Iris pigment epithelial cell (primary cell): ENCODE measurements around the gene MOGAT2.
"Not testable (repeated sequence)": the region's sequence is repeated elsewhere in the genome, so short reads cannot be mapped to it uniquely, and the experiment has no call there.

Experiments
- DNase-seq: peaks from one replicate; pipeline ENCODE4 v3.0.0-alpha.2; 2011; ENCODE audit warnings: low read depth

The MOGAT2 gene

DNA sequence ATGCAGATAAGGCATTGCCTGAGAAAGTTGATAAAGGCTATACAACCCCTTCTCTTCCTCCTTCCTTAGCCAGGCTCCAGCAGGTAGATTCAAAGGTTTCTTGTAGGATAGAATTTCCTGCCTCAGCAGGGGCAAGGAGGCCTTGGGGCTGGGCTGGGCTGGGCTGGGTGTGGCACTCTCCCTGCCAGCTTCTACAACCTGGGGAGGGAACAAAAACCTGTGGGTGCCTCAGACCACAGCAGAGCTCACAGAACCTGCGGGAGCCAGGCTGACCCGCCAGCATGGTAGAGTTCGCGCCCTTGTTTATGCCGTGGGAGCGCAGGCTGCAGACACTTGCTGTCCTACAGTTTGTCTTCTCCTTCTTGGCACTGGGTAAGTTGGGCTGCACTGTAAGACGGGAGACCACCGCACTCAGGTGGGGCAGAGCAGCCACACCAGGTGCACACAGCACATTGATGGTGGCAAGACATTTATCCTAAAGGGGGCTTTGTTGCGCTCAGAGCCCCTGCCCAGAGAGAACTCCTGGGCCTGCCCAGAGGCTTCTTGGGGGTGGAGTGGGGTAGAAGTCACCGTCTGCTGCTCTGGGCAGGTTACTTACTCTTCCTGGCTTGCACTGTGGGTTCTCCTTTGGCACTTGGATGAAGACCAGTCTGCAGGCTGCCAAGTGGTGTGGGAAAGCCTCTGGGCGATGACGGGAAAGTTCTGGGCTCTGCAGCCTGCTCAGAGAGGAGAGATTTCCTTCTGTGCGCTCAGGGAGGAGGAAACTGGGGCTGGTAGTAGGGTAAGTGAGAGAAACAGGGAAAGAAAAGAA is at the start of gene MOGAT2:
Gene MOGAT2 (plus strand): TSS at position 231 of the 811 bp plus-strand sequence. CDS start 51 bp downstream, at position 282.
- no peak for DNase-seq

DNA sequence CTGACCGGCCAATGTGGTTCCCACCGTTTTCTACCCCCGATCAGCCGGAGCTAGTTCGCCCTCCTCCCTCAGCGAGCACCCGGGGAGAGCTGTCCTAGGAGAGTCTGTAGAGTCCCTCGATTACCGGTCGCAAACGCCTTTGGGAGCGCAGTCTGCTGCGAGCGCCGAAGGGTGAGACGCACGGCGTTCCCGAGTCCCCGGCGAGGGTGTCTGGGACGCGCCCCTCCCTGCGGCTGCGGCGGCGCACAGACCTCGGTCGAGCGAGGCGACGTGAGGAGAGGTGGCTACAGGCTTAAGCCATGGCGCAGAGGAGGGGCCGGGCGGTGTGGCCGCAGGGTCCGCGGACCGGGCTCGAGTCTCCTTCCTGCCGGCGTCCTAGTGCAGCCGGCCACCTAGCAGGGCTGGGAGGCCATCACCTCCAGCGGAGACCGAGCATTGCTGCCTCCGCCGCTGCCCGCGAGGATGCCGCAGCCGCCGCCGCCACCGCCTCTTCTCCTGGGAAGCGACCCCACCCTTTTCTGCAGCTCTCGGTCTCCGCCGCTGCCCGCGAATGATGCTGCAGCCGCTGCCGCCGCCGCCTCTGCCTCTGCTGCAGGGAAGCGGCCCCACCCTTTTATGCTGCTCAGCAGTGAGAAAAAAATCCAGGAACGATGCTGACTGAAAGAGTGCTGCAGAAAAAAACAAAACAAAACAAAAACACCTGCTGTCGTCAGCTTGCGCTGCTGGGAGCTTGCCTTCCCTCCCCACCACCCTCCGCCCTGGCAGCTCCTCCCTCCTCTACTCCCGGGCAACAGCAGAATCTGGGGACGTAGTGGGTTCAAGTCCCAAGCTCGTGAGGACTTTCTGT is 49.0 kb upstream of the MOGAT2 start, which contains the start of gene MAP6:
Gene MAP6 (minus strand): TSS at position 588 of the 847 bp plus-strand sequence. CDS start 669 bp downstream, outside the sequence.
- DNase-seq = peak; percentile 6

DNA sequence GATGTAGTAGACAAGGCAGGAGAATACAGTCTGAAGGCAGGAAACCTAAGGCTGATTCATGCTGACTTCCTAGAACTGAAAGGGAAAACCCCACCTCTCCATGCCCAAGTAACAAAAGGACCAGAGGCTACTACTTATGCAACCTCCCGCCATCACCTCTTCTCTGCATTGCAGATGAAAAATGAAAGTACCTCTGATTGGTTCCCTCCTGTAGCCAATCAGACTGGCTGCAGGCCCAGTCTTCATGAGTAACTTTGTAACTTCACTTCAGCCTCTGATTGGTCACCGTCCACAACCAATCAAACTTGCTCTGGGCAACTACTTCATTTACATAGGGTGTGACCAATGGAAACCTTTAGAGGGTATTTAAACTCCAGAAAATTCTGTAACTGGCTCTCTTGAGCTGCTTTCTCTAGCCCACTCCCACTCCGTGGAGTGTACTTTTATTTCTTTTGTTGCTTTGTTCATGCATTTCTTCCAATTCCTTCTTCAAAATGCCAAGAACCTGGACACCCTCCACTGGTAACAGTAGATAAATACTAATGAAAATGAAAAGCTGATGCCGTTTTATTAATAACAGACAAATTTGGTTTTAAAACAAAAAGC is 43.6 kb upstream of the MOGAT2 start:
- DNase-seq = peak; percentile 81

DNA sequence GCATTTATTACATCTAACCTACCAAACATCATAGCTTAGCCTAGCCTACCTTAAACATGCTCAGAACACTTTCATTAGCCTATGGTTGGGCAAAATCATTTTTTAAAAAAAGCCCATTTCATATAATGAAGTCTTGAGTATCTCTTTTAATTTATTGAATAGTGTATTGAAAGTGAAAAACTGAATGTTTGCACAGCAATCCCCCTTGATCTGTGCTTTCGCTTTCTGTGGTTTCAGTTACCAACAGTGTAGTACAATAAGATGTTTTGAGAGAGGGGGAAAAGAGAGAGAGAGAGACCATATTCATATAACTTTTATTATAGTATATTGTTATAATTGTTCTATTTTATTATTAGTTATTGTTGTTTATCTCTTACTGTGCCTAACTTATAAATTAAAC is 40.4 kb upstream of the MOGAT2 start:
- no peak for DNase-seq

DNA sequence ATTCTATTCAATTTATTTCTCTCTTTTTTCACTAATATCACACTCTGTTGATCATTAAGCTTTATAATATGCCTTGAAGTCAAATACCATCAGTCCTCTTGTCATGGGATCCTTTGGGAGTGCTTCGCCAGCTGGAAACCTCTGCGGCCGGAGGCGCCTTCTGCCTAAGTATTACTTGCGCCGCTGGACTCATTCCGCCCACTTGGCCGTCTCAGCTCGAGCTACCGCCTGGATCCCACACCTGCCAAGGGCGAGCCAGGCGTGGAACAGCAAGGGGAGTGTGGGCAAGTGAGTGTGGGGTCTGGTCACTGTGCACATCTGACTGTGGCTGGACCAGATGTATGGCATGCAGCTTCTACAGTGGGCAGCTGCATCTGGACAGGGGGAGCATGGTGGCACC is 39.7 kb upstream of the MOGAT2 start:
- DNase-seq = no peak

DNA sequence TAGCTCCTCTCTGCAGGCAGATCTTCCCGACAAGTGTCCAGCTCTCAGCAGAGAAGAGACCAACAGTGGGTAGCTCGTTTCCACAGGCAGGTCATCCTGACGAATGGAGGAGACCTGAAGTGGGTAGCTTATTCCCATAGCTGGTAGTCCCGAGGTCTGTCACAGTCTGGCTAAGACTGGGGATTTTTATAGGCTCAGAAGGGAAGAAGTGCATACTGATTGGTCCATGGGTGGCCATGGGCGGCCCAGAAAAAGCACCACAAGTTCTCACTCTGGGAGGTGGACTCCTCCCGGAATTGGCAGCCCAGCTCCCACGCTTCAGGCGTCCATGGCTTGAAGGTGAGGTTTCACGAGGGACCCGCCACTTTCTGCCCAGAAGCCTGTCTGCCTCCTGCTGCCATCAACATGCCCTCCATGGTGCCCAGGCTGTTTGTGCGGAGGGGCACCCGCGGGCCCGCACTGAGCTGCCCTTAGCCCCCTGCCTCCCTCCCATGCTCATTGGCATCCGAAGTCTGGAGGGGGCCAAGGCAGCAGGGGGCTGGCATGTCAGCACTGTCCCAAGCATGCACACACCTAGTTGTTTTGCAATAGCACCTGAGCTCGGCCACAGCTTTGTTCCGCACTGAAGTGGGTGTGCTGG is 38.9 kb upstream of the MOGAT2 start:
- no peak for DNase-seq

DNA sequence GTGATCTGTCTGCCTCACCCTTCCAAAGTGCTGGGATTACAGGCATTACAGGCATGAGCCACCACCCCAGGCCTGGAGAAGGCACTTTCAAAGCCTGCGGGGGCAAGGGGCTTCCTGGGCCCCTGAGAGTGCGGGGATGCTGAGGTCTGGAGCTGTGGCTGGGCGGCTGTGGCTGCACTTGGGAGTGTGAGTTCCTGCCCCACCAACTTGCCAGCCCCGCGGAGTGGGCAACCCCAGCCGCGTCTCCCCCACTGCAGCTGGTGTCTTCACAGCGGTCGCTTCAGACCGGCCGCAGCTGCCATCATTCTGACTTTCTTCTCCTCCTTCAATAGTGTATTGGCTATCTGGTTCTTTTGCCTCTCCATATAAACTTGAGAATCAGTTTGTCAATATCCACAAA is 38.1 kb upstream of the MOGAT2 start:
- no peak for DNase-seq

DNA sequence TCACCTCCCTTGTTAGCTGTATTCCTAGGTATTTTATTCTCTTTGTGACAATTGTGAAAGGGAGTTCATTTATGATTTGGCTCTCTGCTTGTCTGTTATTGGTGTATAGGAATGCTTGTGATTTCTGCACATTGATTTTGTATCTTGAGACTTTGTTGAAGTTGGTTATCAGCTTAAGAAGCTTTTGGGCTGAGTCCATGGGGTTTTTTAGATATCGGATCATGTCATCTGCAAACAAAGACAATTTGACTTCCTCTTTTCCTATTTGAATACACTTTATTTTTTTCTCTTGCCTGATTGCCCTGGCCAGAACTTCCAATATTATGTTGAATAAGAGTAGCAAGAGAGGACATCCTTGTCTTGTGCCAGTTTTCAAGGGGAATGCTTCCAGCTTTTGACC is 33.8 kb upstream of the MOGAT2 start:
- DNase-seq = not testable (repeated sequence)

DNA sequence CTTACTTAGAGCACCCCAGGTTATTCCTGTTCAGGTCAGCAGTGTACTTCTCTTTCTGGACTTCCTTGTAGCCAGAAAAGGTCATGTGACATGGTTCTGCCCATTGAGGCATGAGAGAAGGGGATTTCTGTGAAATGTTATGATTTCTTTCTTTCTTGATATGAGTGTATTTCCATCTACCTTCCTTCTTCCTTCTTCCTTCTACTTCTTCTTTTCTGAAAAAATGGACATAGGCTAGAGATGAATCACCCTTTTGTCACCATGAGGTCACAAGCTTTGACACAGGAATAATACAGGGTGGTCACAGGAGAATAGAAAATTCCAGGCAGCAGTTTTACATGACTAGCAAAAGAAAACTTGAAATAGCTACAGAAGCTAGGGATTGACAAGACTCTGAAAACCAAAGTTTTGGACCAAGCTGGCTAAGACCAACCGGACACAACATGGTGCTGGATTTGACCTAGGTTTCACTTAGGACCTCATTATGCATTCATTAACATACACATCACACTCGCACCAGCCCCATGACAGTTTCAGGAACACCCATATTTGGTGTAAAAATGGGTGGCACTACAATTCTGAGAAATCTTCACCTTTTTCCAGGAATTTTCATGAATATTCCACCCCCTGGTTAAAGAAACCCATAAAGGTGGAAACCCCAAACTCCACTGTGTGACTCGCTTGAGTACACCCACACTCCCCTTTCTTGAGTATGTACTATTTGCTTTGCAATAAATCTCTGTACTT is 27.6 kb upstream of the MOGAT2 start:
- no peak for DNase-seq

DNA sequence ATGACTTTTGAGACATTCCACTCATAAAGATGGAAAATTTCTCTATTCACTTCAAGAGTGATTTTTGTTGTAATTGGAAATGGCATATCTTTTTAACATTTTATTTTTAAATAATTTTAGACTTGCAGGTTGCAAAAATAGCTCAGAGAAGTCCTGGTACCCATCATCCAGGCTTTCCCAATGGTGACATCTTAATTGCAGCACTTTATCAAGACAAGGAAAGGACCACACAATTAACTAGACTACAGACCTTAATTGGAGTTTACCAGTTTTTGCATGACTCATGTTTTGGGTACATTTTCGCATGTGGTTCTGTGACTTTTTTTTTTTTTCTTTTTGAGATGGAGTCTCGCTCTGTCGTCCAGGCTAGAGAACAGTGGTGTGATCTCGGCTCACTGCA is 25.8 kb upstream of the MOGAT2 start:
- no peak for DNase-seq

DNA sequence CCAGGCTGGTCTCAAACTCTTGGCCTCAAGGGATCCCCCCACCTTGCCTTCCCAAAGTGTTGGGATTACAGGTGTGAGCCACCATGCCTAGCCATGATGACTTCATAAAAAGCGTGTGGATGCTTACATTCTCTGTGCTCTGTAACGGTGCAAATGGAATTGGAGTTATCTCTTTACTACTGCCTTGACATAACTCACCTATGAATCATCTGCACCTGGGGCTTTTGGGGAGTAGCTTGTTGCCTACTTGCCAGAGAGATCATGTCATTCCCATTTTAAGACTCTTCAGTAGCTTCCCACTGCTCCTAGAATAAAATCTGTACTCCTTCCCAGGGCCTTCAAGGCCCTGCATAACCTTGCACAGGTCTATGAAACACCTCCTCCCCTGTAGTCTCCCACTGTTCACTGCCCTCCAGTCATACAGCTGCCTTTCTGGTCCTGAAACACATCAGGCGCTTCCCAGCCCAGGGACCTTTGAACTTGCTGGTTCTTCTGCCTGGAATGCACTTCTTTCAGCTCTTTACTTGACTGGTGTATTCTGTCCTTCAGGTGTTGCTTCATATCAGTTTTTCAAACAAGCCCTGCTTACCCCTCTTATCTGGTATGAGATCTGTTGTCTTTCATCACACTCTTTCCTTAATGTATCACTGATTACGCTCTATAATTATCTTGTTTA is 19.6 kb upstream of the MOGAT2 start:
- no peak for DNase-seq

DNA sequence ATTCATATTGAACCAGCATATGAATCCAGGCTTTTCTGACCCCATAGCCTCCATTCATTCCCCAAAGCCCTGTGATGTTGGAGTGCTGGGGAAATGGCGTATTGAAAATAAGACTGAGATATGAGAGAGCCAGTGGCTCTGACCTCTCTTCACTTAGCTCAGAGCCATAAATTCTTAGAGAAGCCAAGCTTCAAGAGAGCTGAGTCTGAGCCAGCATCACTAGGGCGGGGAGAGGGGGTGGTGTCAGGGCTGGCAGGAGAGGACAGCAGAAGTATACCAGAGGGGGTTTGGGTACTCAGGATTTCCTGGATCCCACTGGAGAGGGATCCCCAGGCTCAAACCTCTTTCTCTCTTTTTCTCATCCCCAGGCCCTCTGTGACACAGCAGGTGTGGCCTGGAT is 16.7 kb upstream of the MOGAT2 start:
- DNase-seq = no peak

DNA sequence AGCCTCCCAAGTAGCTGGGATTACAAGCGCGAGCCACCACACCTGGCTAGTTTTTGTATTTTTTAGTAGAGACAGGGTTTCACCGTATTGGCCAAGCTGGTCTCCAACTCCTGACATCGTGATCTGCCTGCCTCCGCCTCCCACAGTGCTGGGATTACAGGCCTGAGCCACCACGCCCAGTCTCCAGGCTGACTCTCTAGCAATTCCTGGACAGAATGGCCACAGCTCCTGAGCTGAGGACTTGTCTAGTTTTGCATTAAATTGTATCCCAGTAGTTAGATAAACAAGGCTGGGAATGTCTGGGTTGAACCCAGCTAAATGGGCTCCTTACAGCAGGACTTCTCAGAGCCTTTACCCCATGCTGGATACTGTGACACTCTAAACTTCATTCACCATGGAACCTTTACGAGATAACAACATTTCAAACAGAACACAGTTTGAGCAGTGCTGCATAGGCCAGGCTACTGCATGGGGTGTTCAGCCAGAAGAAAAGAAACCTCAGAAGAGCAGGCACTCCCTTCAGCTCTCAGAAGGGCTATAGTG is 13.9 kb upstream of the MOGAT2 start:
- no peak for DNase-seq

DNA sequence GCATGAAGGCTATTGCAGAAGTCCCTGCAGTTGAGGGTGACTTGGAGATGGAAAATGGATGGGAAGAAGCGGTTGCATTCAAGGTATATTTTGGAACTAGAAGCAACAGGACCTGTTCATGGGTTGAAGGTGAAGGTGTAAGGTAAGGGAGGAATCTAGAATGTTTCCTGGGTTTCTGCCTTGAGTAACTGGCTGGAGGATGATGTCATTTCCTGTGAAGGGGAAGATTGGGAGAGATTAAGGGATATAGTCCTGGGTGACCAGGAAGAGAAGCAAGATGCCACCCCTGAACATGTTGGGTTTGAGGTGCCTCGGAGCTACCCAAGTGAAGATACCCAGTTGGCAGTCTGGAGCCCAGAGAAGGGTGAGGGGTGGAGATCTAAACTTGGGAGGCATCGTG is 12.1 kb upstream of the MOGAT2 start:
- no peak for DNase-seq

DNA sequence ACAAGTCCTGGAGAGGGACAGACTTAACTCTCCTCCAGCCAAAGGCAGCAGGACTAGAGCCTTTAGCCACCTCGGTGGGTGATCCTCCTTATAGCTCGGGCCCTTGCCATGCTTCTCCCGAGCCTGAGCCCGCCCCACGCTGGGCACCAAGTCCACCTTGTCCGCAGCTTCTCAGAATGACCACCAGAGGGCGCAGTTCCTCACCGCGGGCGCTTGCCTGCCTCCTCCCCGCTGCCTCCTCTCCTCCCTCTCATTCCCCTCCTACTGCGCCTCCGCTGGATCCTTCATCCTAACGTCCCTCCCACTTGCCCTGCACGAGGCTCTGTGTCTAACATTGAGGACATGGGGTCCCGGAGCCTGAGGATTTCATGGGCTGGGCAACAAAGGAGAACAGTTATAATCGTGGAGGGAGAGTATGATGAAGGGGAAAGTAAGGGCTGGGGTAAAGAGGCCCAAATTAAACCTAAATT is 11.3 kb upstream of the MOGAT2 start:
- DNase-seq = peak; percentile 73

DNA sequence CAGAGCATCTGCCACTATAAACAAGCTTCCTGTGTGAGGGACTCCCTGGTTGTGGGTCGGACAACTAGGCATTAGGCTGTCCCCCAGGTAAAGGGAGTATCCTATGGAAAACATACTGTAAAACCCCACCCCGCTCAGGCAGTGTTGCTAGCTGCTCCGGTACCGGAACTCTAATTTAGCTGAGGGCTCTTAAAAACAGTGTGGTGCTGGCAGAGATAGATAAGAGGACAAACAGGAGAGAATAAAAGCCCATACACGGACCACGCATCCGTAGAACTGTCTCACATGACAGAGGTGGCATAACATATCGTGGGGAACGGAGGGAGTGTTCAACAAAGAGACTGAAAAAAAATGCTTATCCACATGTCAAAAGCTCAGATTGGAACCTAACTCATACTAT is 3.4 kb upstream of the MOGAT2 start:
- no peak for DNase-seq

DNA sequence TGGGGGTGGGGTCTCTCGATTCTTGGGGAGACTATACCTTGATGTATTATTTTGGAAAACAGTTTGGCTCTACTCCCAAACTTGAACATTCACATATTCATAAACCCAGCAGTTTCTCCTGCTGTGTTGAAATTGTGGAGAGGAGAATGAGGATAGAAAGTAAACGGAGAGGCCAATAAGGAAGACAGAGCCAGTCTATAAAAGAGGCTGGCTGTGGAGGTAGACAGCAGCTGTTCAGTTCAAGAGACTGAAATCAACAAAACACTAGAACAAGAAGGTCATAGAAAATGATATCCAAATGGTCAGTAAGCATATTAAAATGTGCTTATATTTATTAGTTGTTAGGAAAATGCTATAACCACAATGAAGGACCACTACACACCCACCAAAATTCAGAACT is 1.9 kb upstream of the MOGAT2 start:
- no peak for DNase-seq

DNA sequence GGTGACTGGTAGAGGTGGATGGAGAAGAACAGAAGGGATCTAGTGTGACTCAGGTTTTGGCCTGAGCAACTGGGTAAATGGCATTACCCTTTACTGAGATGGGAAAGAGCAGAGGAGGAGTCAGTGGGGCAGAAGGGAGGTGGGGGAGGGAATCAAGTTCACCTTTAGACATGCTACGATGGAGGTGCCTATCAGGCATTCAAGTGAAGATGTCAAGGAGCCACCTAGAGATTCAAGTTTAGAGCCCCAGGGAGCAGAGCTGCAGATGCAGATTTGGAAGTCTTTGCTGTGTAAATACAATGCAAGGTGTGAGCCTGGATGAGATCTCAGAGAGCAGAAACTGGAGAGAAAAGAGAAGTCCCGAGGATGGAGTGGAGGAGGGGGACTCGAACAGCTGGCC is 979 bp upstream of the MOGAT2 start:
- no peak for DNase-seq

DNA sequence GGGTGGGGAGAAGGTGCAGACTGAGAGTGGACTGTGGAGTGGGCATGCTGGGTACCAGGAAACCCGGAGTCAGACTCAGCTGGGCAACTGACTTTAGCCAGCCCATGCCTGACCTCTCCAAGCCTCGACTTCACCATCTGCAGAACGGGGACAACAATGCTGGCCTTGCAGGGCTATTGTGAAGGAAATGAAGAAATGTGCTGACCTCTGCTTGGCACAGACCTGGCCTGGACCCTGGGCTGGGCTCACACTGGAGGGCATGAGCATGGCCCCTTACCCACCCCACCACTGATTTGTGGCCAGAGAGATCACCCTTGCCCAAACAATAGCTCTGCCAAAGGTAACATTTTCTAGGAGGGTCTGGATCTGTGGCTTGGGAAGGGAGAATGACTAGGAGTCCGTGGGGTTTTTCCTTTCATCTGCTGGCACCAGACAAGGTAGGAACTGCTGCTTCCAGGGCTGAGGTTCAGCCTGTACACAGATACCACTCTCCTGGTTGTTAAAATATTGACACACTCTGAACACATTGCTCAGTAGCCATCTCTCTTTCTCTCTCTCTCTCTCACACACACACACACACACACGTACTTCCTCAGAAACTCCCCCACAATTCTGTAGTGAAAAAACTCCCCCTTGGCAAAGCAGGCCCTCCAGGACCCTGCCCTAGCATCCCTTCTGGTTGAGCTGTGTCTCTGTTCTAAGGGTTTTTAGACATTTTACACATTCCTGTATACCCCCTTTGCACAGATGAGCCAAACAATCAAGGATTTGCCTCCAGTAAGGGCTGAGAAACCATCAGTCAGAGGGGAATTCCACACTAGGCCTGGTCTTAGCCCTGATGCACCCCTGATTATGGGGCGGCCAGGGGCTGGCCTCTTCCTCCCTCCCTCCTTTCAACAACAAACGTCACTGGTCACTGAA is 1.0 kb downstream of the MOGAT2 start:
- DNase-seq = peak; percentile 20
